OCI-LY1 (cell line): ENCODE measurements around the gene CUEDC1.
"Not testable (repeated sequence)": the region's sequence is repeated elsewhere in the genome, so short reads cannot be mapped to it uniquely, and the experiment has no call there.

Experiments used
- H2AFZ ChIP-seq: fragments of 200-600 bp; sonication (generic), shearing (Covaris generic); 2 replicates; pipeline ENCODE4 v1.6.0; 2014; ENCODE audit warnings: antibody characterized with exemption, mild to moderate bottlenecking, low read length
- H3F3A ChIP-seq: fragments of 200-600 bp; sonication (generic), shearing (Covaris generic); 2 replicates; pipeline ENCODE4 v1.6.0; 2014; ENCODE audit warnings: mild to moderate bottlenecking, antibody characterized with exemption, low read length, moderate library complexity; ENCODE audit not compliant: insufficient read depth
- H3K27ac ChIP-seq: fragments of 200-600 bp; sonication (generic); 2 replicates; pipeline ENCODE4 v1.5.1; 2014; ENCODE audit warnings: low read length, mixed run types, mild to moderate bottlenecking, low read depth; ENCODE audit not compliant: poor library complexity, severe bottlenecking
- H3K27me3 ChIP-seq: fragments of 200-600 bp; sonication (generic); 2 replicates; pipeline ENCODE4 v1.6.0; 2014; ENCODE audit warnings: antibody characterized with exemption, mild to moderate bottlenecking, low read length, moderate library complexity; ENCODE audit not compliant: insufficient read depth
- H3K36me3 ChIP-seq: fragments of 200-600 bp; sonication (generic); 2 replicates; pipeline ENCODE4 v1.6.1; 2014; ENCODE audit warnings: mild to moderate bottlenecking, antibody characterized with exemption, low read length, moderate library complexity, mixed read lengths; ENCODE audit not compliant: insufficient read depth
- H3K4me1 ChIP-seq: fragments of 200-600 bp; sonication (generic); 2 replicates; pipeline ENCODE4 v1.5.1; 2014; ENCODE audit warnings: mild to moderate bottlenecking, low read length, moderate library complexity; ENCODE audit not compliant: insufficient read depth, severe bottlenecking
- H3K4me2 ChIP-seq: fragments of 200-600 bp; sonication (generic), shearing (Covaris generic); 2 replicates; pipeline ENCODE4 v1.6.1; 2014; ENCODE audit warnings: low read length
- H3K4me3 ChIP-seq: fragments of 200-600 bp; sonication (generic); 2 replicates; pipeline ENCODE4 v1.5.1; 2014; ENCODE audit warnings: low read length, low read depth, mild to moderate bottlenecking, mixed read lengths; ENCODE audit not compliant: poor library complexity, severe bottlenecking
- H3K79me2 ChIP-seq: fragments of 200-600 bp; shearing (Covaris generic); 2 replicates; pipeline ENCODE4 v1.6.1; 2016; ENCODE audit warnings: mixed run types, low read length, mixed read lengths; ENCODE audit not compliant: insufficient read depth
- H3K9ac ChIP-seq: fragments of 200-600 bp; sonication (generic), shearing (Covaris generic); 2 replicates; pipeline ENCODE4 v1.6.1; 2014; ENCODE audit warnings: mild to moderate bottlenecking, low read length, mixed read lengths
- H3K9me2 ChIP-seq: fragments of 200-600 bp; sonication (generic), shearing (Covaris generic); 2 replicates; pipeline ENCODE4 v1.6.1; 2014; ENCODE audit warnings: low read depth, mild to moderate bottlenecking, low read length, mixed read lengths
- H3K9me3 ChIP-seq: fragments of 200-600 bp; shearing (Covaris generic); 2 replicates; pipeline ENCODE4 v1.6.1; 2014; ENCODE audit warnings: low read length, mixed read lengths
- H4K20me1 ChIP-seq: fragments of 200-600 bp; sonication (generic), shearing (Covaris generic); 2 replicates; pipeline ENCODE4 v1.6.0; 2016; ENCODE audit warnings: mild to moderate bottlenecking, low read length; ENCODE audit not compliant: insufficient read depth
- CTCF ChIP-seq: fragments of 200-600 bp; sonication (generic), shearing (Covaris generic); IDR thresholded peaks from 2 replicates; pipeline ENCODE4 v1.5.1; 2017; ENCODE audit warnings: mild to moderate bottlenecking, antibody characterized with exemption, low read length, moderate library complexity, mixed read lengths
- EZH2 ChIP-seq: fragments of 200-600 bp; sonication (generic), shearing (Covaris generic); IDR thresholded peaks from 2 replicates; pipeline ENCODE4 v1.8.0; 2017; ENCODE audit warnings: borderline replicate concordance, mixed run types, mild to moderate bottlenecking, antibody characterized with exemption, low read length, moderate library complexity, mixed read lengths

The CUEDC1 gene

GRCh38 chr17:57925361-57925990 lies 29.7 kb downstream of the CUEDC1 start:
- Histone ChIP-seq H4K20me1 (no peaks in the 10 kb centered on the region), H3K79me2 (no peaks in the 10 kb centered on the region), H3K9me3 (no peaks in the 10 kb centered on the region), H3K9ac (no peak overlapping the region), H3K27me3 (peaks cover 24% of the 10 kb centered on the region; the same call in 1 of the 2 replicates), H3K4me1 (no peaks in the 10 kb centered on the region), H3K4me3 (no peak overlapping the region), H3K4me2 (no peak overlapping the region), H3K36me3 (no peaks in the 10 kb centered on the region), H3F3A (no peaks in the 10 kb centered on the region), H3K27ac (no peak overlapping the region), H2AFZ (no peak overlapping the region), H3K9me2 (no peaks in the 10 kb centered on the region)
- TF ChIP-seq EZH2 (no peak), CTCF (no peak)

GRCh38 chr17:57924677-57925076 lies 30.5 kb downstream of the CUEDC1 start:
- H3F3A ChIP-seq, result no peaks in the 10 kb centered on the region
- no peak overlapping the region for H3K4me3 ChIP-seq
- peaks cover 24% of the 10 kb centered on the region; the same call in 1 of the 2 replicates for H3K27me3 ChIP-seq
- H3K4me1 ChIP-seq, result no peaks in the 10 kb centered on the region
- H3K79me2 ChIP-seq, result no peaks in the 10 kb centered on the region
- H3K9me3 ChIP-seq, result no peaks in the 10 kb centered on the region
- H3K27ac ChIP-seq, result no peak overlapping the region
- H3K9me2 ChIP-seq, result no peaks in the 10 kb centered on the region
- no peak overlapping the region for H3K9ac ChIP-seq
- no peak for TF ChIP-seq EZH2
- TF ChIP-seq CTCF, result no peak
- H3K36me3 ChIP-seq, result no peaks in the 10 kb centered on the region
- H3K4me2 ChIP-seq, result no peak overlapping the region
- H2AFZ ChIP-seq, result no peak overlapping the region
- no peaks in the 10 kb centered on the region for H4K20me1 ChIP-seq

GRCh38 chr17:57923182-57923872 lies 31.9 kb downstream of the CUEDC1 start:
- Histone ChIP-seq H3K9me3 (no peaks in the 10 kb centered on the region), H4K20me1 (no peaks in the 10 kb centered on the region), H3K27me3 (peaks cover 24% of the 10 kb centered on the region; the same call in 1 of the 2 replicates), H3K36me3 (no peaks in the 10 kb centered on the region), H3K4me2 (no peak overlapping the region), H3K4me3 (no peak overlapping the region), H3K9me2 (no peaks in the 10 kb centered on the region), H3K4me1 (no peaks in the 10 kb centered on the region), H3F3A (no peaks in the 10 kb centered on the region), H3K9ac (no peak overlapping the region), H2AFZ (no peak overlapping the region), H3K79me2 (no peaks in the 10 kb centered on the region), H3K27ac (no peak overlapping the region)
- TF ChIP-seq EZH2, result no peak
- TF ChIP-seq CTCF, result no peak

GRCh38 chr17:57922745-57923144 lies 32.5 kb downstream of the CUEDC1 start:
- H3K4me1 ChIP-seq, H3K4me2 ChIP-seq, H2AFZ ChIP-seq, H3K9me2 ChIP-seq, H3K9me3 ChIP-seq, H3K27ac ChIP-seq, H3F3A ChIP-seq, H3K4me3 ChIP-seq, H3K36me3 ChIP-seq, H3K79me2 ChIP-seq, H3K9ac ChIP-seq, H4K20me1 ChIP-seq: not testable (repeated sequence)
- H3K27me3 ChIP-seq, result peaks cover 26% of the 10 kb centered on the region; the same call in 1 of the 2 replicates
